Uterus (tissue), 4 donors: ENCODE measurements around the gene PRKG1. TPM values are rescaled to one million over a fixed set of nuclear protein-coding genes. Genes with fewer than 3 reads are reported as not detected.

Source experiments
- DNase-seq, 2 donors: peaks; one replicate each; pipeline ENCODE4 v3.0.0-alpha.2; 2019 to 2020
- H3K27ac ChIP-seq, 2 donors: fragments of 200-600 bp; sonication (generic); 1 replicate in 1 of 2; 2 replicates in 1 of 2; pipeline ENCODE4 v1.5.1; 2016 to 2018
- H3K27me3 ChIP-seq, 2 donors: fragments of 200-600 bp; sonication (generic); one replicate each; pipeline ENCODE4 v1.5.1; 2018 to 2019; ENCODE audit warnings: control low read depth in 1 of 2
- H3K36me3 ChIP-seq, 2 donors: fragments of 200-600 bp; sonication (generic); one replicate each; pipeline ENCODE4 v1.5.1; 2019; ENCODE audit warnings: control low read depth in 1 of 2
- H3K4me1 ChIP-seq, 2 donors: fragments of 200-600 bp; sonication (generic); one replicate each; pipeline ENCODE4 v1.5.1; 2018 to 2019; ENCODE audit warnings: control low read depth in 1 of 2
- H3K4me3 ChIP-seq, 2 donors: fragments of 200-600 bp; sonication (generic); 1 replicate in 1 of 2; 2 replicates in 1 of 2; pipeline ENCODE4 v1.5.1; 2018 to 2019; ENCODE audit warnings: mild to moderate bottlenecking in 1 of 2
- H3K9me3 ChIP-seq, 2 donors: fragments of 200-600 bp; sonication (generic); one replicate each; pipeline ENCODE4 v1.5.1; 2019; ENCODE audit warnings: control low read depth in 1 of 2
- CTCF ChIP-seq, 4 experiments: fragments of 200-600 bp in 2 of 4; fragments of 450-650 bp in 2 of 4; sonication (generic) in 2 of 4; IDR thresholded peaks; one replicate each; pipeline ENCODE4 v1.5.1; 2016 to 2019; ENCODE audit warnings: antibody characterized with exemption in 4 of 4, mild to moderate bottlenecking in 2 of 4, moderate library complexity in 1 of 4
- POLR2A ChIP-seq, 2 donors: fragments of 450-650 bp; IDR thresholded peaks; one replicate each; pipeline ENCODE4 v1.6.1; 2016; ENCODE audit warnings: antibody characterized with exemption in 2 of 2, mild to moderate bottlenecking in 1 of 2, moderate library complexity in 1 of 2
- intact Hi-C: fragments of 100-400 bp; cut with DNase I; formaldehyde crosslinking; loops from one replicate; pipeline ENCODE4 v1.15.1; 2023; ENCODE audit warnings: low total_unique reads
- total RNA-seq, 4 donors: library from RNA; depleted of rRNA in 3 of 4; stranded (reverse); fragments of >200 nt in 3 of 4; gene quantifications; one replicate each; pipeline versions ENCODE4 v1.1.0 to v1.2.4, GENCODE V29; 2014 to 2023
- donor health status: DM: yes; HTN: yes; CAD: no.

PRKG1 gene
- total RNA-seq, 4 donors from 2014 or later = 32.4 to 136 (median 69.6) TPM

- Histone ChIP-seq H3K9me3 (no peaks in the 10 kb centered on the region), H3K27me3 (no peaks in the 10 kb centered on the region), H3K4me1 (no peaks in the 10 kb centered on the region), H3K4me3 (no peak overlapping the region), H3K27ac (no peak overlapping the region), H3K36me3 (no peaks in the 10 kb centered on the region)
- TF ChIP-seq CTCF (IDR thresholded peaks at IDR 0.05) = peak; percentile 74 to 86 (median 80)
- TF ChIP-seq POLR2A (IDR thresholded peaks at IDR 0.05) = no peak
- peak in 1 of 2 donors; percentile 37 for DNase-seq
- intact Hi-C loops = no loop called here
These were observed 1141.6 kb downstream of the PRKG1 start for GRCh38 chr10:52215745-52216361.

GRCh38 chr10:52216852-52217251, 1142.6 kb downstream of the PRKG1 start:
- H3K4me1 ChIP-seq = no peaks in the 10 kb centered on the region
- H3K9me3 ChIP-seq = no peaks in the 10 kb centered on the region
- no peaks in the 10 kb centered on the region for H3K27me3 ChIP-seq
- H3K27ac ChIP-seq = no peak overlapping the region
- H3K36me3 ChIP-seq = no peaks in the 10 kb centered on the region
- no peak for DNase-seq
- H3K4me3 ChIP-seq = no peak overlapping the region
- intact Hi-C loops = no loop called here
- no peak for TF ChIP-seq POLR2A (IDR thresholded peaks at IDR 0.05)
- TF ChIP-seq CTCF (IDR thresholded peaks at IDR 0.05) = no peak

GRCh38 chr10:52217531-52217930, 1143.2 kb downstream of the PRKG1 start:
- intact Hi-C loops = no loop called here
- DNase-seq = no peak
- Histone ChIP-seq H3K4me1 (no peaks in the 10 kb centered on the region), H3K36me3 (no peaks in the 10 kb centered on the region), H3K9me3 (no peaks in the 10 kb centered on the region), H3K4me3 (no peak overlapping the region), H3K27ac (no peak overlapping the region), H3K27me3 (no peaks in the 10 kb centered on the region)
- TF ChIP-seq POLR2A (IDR thresholded peaks at IDR 0.05) = no peak

- Histone ChIP-seq H3K36me3 (no peaks in the 10 kb centered on the region), H3K27me3 (no peaks in the 10 kb centered on the region), H3K4me1 (no peaks in the 10 kb centered on the region), H3K9me3 (no peaks in the 10 kb centered on the region), H3K4me3 (no peak overlapping the region), H3K27ac (no peak overlapping the region)
- intact Hi-C loops = no loop called here
- DNase-seq = no peak
- no peak for TF ChIP-seq CTCF (IDR thresholded peaks at IDR 0.05)
These were observed 1146.7 kb downstream of the PRKG1 start for GRCh38 chr10:52220947-52221346.

GRCh38 chr10:52221923-52222322, 1147.6 kb downstream of the PRKG1 start:
- no peaks in the 10 kb centered on the region for H3K9me3 ChIP-seq
- no peak for DNase-seq
- intact Hi-C loops = no loop called here
- H3K27ac ChIP-seq = no peak overlapping the region
- no peak overlapping the region for H3K4me3 ChIP-seq
- H3K36me3 ChIP-seq = no peaks in the 10 kb centered on the region
- no peaks in the 10 kb centered on the region for H3K4me1 ChIP-seq
- no peaks in the 10 kb centered on the region for H3K27me3 ChIP-seq
- TF ChIP-seq CTCF (IDR thresholded peaks at IDR 0.05) (no peak), POLR2A (IDR thresholded peaks at IDR 0.05) (no peak)
